ENCODE measurements around the gene MX2. TPM values are rescaled to one million over a fixed set of nuclear protein-coding genes. Genes with fewer than 3 reads are reported as not detected.
"Not testable (repeated sequence)": the region's sequence is repeated elsewhere in the genome, so short reads cannot be mapped to it uniquely, and the experiment has no call there.

MX2 gene
- polyA plus RNA-seq, 6 donors from 2014 or later: 18.4 to 48.2 (median 40.3) TPM

GRCh38 chr21:41407541-41408460 is 46.0 kb downstream of the MX2 start:
- Mint-ChIP-seq H3K4me1 (peaks cover 2 to 10% (median 10%) of the 10 kb centered on the region in 3 donors), H3K27ac (peak overlapping the region in 2 of 6 donors; percentile 69 to 92), H3K4me3 (peak overlapping the region in 1 of 8 donors; percentile 16), H3K27me3 (no peaks in the 10 kb centered on the region), H3K36me3 (peaks cover 50 to 67% of the 10 kb centered on the region in 2 donors), H3K9me3 (peaks cover 5 to 20% (median 9%) of the 10 kb centered on the region in 7 donors)
- DNase-seq (no peak), ATAC-seq (ENCODE audit: low read depth in 2 of 2) (no peak)

GRCh38 chr21:41410361-41410760 is 48.5 kb downstream of the MX2 start:
- Mint-ChIP-seq H3K27ac (peak overlapping the region in 2 of 6 donors; percentile 48 to 64), H3K9me3 (peaks cover 9 to 29% (median 16%) of the 10 kb centered on the region in 7 donors), H3K4me1 (peaks cover 2 to 10% (median 10%) of the 10 kb centered on the region in 3 donors), H3K27me3 (no peaks in the 10 kb centered on the region), H3K4me3 (peak overlapping the region in 1 of 8 donors; percentile 19), H3K36me3 (peaks cover 45 to 52% of the 10 kb centered on the region in 2 donors)
- DNase-seq (no peak), ATAC-seq (ENCODE audit: low read depth in 2 of 2) (no peak)

- H3K4me3 Mint-ChIP-seq: no peak overlapping the region
- peaks cover 45 to 52% of the 10 kb centered on the region in 2 donors for H3K36me3 Mint-ChIP-seq
- DNase-seq: no peak
- no peaks in the 10 kb centered on the region for H3K27me3 Mint-ChIP-seq
- H3K4me1 Mint-ChIP-seq: peaks cover 2 to 10% (median 10%) of the 10 kb centered on the region in 3 donors
- peaks cover 10 to 29% (median 16%) of the 10 kb centered on the region in 7 donors for H3K9me3 Mint-ChIP-seq
- H3K27ac Mint-ChIP-seq: peak overlapping the region in 3 of 6 donors; percentile 41 to 73 (median 64)
- no peak for ATAC-seq (ENCODE audit: low read depth in 2 of 2)
These were observed 49.1 kb downstream of the MX2 start for GRCh38 chr21:41410767-41411448.

- peaks cover 10 to 29% (median 16%) of the 10 kb centered on the region in 7 donors for H3K9me3 Mint-ChIP-seq
- peaks cover 2 to 10% (median 10%) of the 10 kb centered on the region in 3 donors for H3K4me1 Mint-ChIP-seq
- H3K27ac Mint-ChIP-seq: peak overlapping the region in 1 of 6 donors; percentile 41
- H3K27me3 Mint-ChIP-seq: no peaks in the 10 kb centered on the region
- ATAC-seq (ENCODE audit: low read depth in 2 of 2) (no peak), DNase-seq (no peak)
- no peak overlapping the region for H3K4me3 Mint-ChIP-seq
- peaks cover 42 to 45% of the 10 kb centered on the region in 2 donors for H3K36me3 Mint-ChIP-seq
These were observed 49.7 kb downstream of the MX2 start for GRCh38 chr21:41411449-41412089.

- peaks cover 5 to 19% (median 10%) of the 10 kb centered on the region in 7 donors for H3K9me3 Mint-ChIP-seq
- ATAC-seq (ENCODE audit: low read depth in 2 of 2); H3K36me3 Mint-ChIP-seq; H3K27me3 Mint-ChIP-seq; DNase-seq; H3K4me3 Mint-ChIP-seq: not testable (repeated sequence)
- H3K27ac Mint-ChIP-seq: peak overlapping the region in 3 of 6 donors; percentile 27 to 58 (median 36)
- H3K4me1 Mint-ChIP-seq: peaks cover 23 to 40% (median 31%) of the 10 kb centered on the region in 3 donors
These were observed 55.7 kb downstream of the MX2 start for GRCh38 chr21:41417505-41417904.

- H3K4me3 Mint-ChIP-seq: peak overlapping the region in 1 of 8 donors; percentile 4
- peaks cover 3 to 11% (median 7%) of the 10 kb centered on the region in 7 donors for H3K9me3 Mint-ChIP-seq
- peaks cover 32 to 48% (median 40%) of the 10 kb centered on the region in 3 donors for H3K4me1 Mint-ChIP-seq
- ATAC-seq (ENCODE audit: low read depth in 2 of 2) (no peak), DNase-seq (no peak)
- H3K27ac Mint-ChIP-seq: peak overlapping the region; percentile 27 to 82 (median 70)
- peaks cover 0 to 7% of the 10 kb centered on the region in 2 donors for H3K36me3 Mint-ChIP-seq
- no peaks in the 10 kb centered on the region for H3K27me3 Mint-ChIP-seq
These were observed 56.6 kb downstream of the MX2 start for GRCh38 chr21:41418393-41418792.

GRCh38 chr21:41418956-41419680 is 57.3 kb downstream of the MX2 start:
- Mint-ChIP-seq H3K36me3 (peaks cover 0 to 7% of the 10 kb centered on the region in 2 donors), H3K4me1 (peaks cover 38 to 51% (median 46%) of the 10 kb centered on the region in 3 donors), H3K4me3 (peak overlapping the region in 6 of 8 donors; percentile 49 to 90 (median 85)), H3K27me3 (no peaks in the 10 kb centered on the region), H3K9me3 (peaks cover 0 to 11% (median 5%) of the 10 kb centered on the region in 7 donors), H3K27ac (peak overlapping the region in 4 of 6 donors; percentile 27 to 87 (median 72))
- DNase-seq (no peak), ATAC-seq (ENCODE audit: low read depth in 2 of 2) (no peak)

- H3K4me1 Mint-ChIP-seq: peaks cover 38 to 61% (median 55%) of the 10 kb centered on the region in 3 donors
- H3K27me3 Mint-ChIP-seq: no peaks in the 10 kb centered on the region
- peaks cover 0 to 11% (median 5%) of the 10 kb centered on the region in 7 donors for H3K9me3 Mint-ChIP-seq
- ATAC-seq (ENCODE audit: low read depth in 2 of 2) (peak; percentile 98 to 99), DNase-seq (peak; percentile 73)
- peak overlapping the region; percentile 73 to 90 (median 86) for H3K4me3 Mint-ChIP-seq
- peak overlapping the region; percentile 41 to 93 (median 76) for H3K27ac Mint-ChIP-seq
- H3K36me3 Mint-ChIP-seq: peaks cover 0 to 7% of the 10 kb centered on the region in 2 donors
These were observed 58.4 kb downstream of the MX2 start for GRCh38 chr21:41419921-41420862.

- Mint-ChIP-seq H3K27ac (peak overlapping the region in 5 of 6 donors; percentile 39 to 81 (median 65)), H3K4me1 (peaks cover 42 to 67% (median 62%) of the 10 kb centered on the region in 3 donors)
These were observed 59.2 kb downstream of the MX2 start for GRCh38 chr21:41420998-41421397.

GRCh38 chr21:41422546-41423304 is 60.9 kb downstream of the MX2 start:
- peaks cover 0 to 2% of the 10 kb centered on the region in 2 donors for H3K36me3 Mint-ChIP-seq
- peaks cover 0 to 5% (median 0%) of the 10 kb centered on the region in 7 donors for H3K9me3 Mint-ChIP-seq
- H3K4me1 Mint-ChIP-seq: peaks cover 49 to 80% (median 79%) of the 10 kb centered on the region in 3 donors
- peak overlapping the region in 5 of 8 donors; percentile 3 to 88 (median 35) for H3K4me3 Mint-ChIP-seq
- ATAC-seq (ENCODE audit: low read depth in 2 of 2) (no peak), DNase-seq (no peak)
- H3K27me3 Mint-ChIP-seq: no peaks in the 10 kb centered on the region
- peak overlapping the region in 4 of 6 donors; percentile 20 to 72 (median 42) for H3K27ac Mint-ChIP-seq

More at GRCh38 chr21:41420998-41421397, 59.2 kb downstream of the MX2 start:
- peaks cover 0 to 11% (median 5%) of the 10 kb centered on the region in 7 donors for H3K9me3 Mint-ChIP-seq
- peak overlapping the region; percentile 73 to 90 (median 86) for H3K4me3 Mint-ChIP-seq
- not testable (repeated sequence) for H3K36me3 Mint-ChIP-seq; H3K27me3 Mint-ChIP-seq; ATAC-seq (ENCODE audit: low read depth in 2 of 2); DNase-seq

- DNase-seq: peak; percentile 38
- H3K9me3 Mint-ChIP-seq; H3K27me3 Mint-ChIP-seq; H3K36me3 Mint-ChIP-seq; ATAC-seq (ENCODE audit: low read depth in 2 of 2): not testable (repeated sequence)
- peaks cover 53 to 85% (median 84%) of the 10 kb centered on the region in 3 donors for H3K4me1 Mint-ChIP-seq
- H3K27ac Mint-ChIP-seq: peak overlapping the region in 3 of 6 donors; percentile 49 to 83 (median 77)
- peak overlapping the region in 6 of 8 donors; percentile 14 to 88 (median 42) for H3K4me3 Mint-ChIP-seq
These were observed 61.4 kb downstream of the MX2 start for GRCh38 chr21:41423305-41423636.
